Left ventricle myocardium inferior (tissue), 1 donor: ENCODE measurements around the gene FBXO34. TPM values are rescaled to one million over a fixed set of nuclear protein-coding genes. Genes with fewer than 3 reads are reported as not detected.
"Not testable (repeated sequence)": the region's sequence is repeated elsewhere in the genome, so short reads cannot be mapped to it uniquely, and the experiment has no call there.

Experiments used
- DNase-seq: peaks from one replicate; pipeline ENCODE4 v3.0.0-alpha.2; 2020
- H3K27ac ChIP-seq: fragments of 200-600 bp; replicated peaks from 2 replicates; pipeline ENCODE4 v1.8.0; 2021
- H3K27me3 ChIP-seq: fragments of 200-600 bp; 2 replicates; pipeline ENCODE4 v1.8.0; 2021; ENCODE audit warnings: low read depth
- H3K36me3 ChIP-seq: fragments of 200-600 bp; 2 replicates; pipeline ENCODE4 v1.8.0; 2021
- H3K4me1 ChIP-seq: fragments of 200-600 bp; 2 replicates; pipeline ENCODE4 v1.8.0; 2021
- H3K4me3 ChIP-seq: fragments of 200-600 bp; 2 replicates; pipeline ENCODE4 v1.8.0; 2021; ENCODE audit warnings: mild to moderate bottlenecking, moderate library complexity
- H3K9me3 ChIP-seq: fragments of 200-600 bp; replicated peaks from 2 replicates; pipeline ENCODE4 v1.8.0; 2021
- CTCF ChIP-seq: fragments of 200-600 bp; IDR thresholded peaks from 2 replicates; pipeline ENCODE4 v1.8.0; 2021; ENCODE audit warnings: antibody characterized with exemption, mild to moderate bottlenecking, borderline replicate concordance
- intact Hi-C: fragments of 100-400 bp; cut with micrococcal nuclease; formaldehyde crosslinking; loops from one replicate; pipeline ENCODE4 v1.11.0; 2022
- total RNA-seq: library from RNA; stranded (reverse); fragmentation: NEBNext Ultra II Directional; extraction: Animal tissue kit (Norgen Biotek cat#: 25700); gene quantifications from one replicate; pipeline ENCODE4 v1.2.1, GENCODE V29; 2021
- donor health status: DM: no; HTN: yes; CAD: no; lungs with severe emphysema.

Gene FBXO34
- total RNA-seq, 1 donor from 2014 or later, result 22.4 TPM

- H3K27ac ChIP-seq, result peak overlapping the region; percentile 29
- H3K36me3 ChIP-seq, result peaks cover 11% of the 10 kb centered on the region
- intact Hi-C loops, result no loop called here
- peaks cover 59% of the 10 kb centered on the region for H3K4me1 ChIP-seq
- no peak for TF ChIP-seq CTCF
- no peak overlapping the region for H3K4me3 ChIP-seq
- no peak for DNase-seq
- peaks cover 15% of the 10 kb centered on the region for H3K9me3 ChIP-seq
- no peaks in the 10 kb centered on the region for H3K27me3 ChIP-seq
Observed at GRCh38 chr14:55309154-55309553, 37.9 kb downstream of the FBXO34 start.

GRCh38 chr14:55309761-55310365 lies 38.6 kb downstream of the FBXO34 start:
- intact Hi-C loops, result no loop called here
- H3K9me3 ChIP-seq, result peaks cover 15% of the 10 kb centered on the region
- peaks cover 11% of the 10 kb centered on the region for H3K36me3 ChIP-seq
- no peaks in the 10 kb centered on the region for H3K27me3 ChIP-seq
- H3K27ac ChIP-seq, result peak overlapping the region; percentile 29
- DNase-seq, result no peak
- H3K4me3 ChIP-seq, result no peak overlapping the region
- no peak for TF ChIP-seq CTCF
- peaks cover 54% of the 10 kb centered on the region for H3K4me1 ChIP-seq

DNA sequence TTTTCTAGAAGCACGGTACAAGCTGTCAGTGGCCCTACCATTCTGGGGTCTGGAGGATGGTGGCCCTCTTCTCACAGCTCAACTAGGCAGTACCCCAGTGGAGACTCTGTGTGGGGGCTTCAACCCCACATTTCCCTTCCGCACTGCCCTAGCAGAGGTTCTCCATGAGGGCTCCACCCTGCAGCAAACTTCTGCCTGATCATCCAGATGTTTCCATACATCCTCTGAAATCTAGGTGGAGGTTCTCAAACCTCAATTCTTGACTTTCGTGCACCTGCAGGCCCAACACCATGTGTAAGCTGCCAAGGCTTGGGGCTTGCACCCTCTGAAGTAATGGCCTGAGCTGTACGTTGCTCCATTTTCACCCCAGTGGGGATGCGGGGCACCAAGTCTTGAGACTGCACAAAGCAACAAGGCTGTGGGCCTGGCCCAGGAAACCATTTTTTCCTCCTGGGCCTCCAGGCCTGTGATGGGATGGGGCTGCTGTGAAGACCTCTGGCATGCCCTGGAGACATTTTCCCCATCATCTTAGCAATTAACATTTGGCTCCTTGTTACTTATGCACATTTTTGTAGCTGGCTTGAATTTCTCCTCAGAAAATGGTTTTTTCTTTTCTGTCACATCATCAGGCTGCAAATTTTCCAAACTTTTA lies 41.3 kb downstream of the FBXO34 start:
- H3K4me3 ChIP-seq, DNase-seq, H3K27me3 ChIP-seq, H3K27ac ChIP-seq, intact Hi-C loops: not testable (repeated sequence)
- Histone ChIP-seq H3K9me3 (peaks cover 15% of the 10 kb centered on the region), H3K4me1 (peaks cover 54% of the 10 kb centered on the region), H3K36me3 (peaks cover 28% of the 10 kb centered on the region)

DNA sequence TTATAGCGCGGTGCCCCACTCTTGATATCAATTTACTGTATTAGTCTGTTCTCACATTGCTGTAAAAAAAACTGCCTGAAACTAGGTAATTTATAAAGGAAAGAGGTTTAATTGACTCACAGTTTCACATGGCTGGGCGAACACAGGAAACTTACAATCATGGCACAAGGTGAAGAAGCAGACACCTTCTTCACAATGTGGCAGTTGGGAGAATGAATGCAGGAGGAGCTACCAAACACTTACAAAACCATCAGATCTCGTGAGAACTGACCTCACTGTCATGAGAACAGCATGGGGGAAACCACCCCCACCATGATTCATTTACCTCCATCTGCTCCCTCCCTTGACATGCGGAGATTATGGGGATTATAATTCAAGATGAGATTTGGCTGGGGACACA lies 42.3 kb downstream of the FBXO34 start:
- no peak overlapping the region for H3K4me3 ChIP-seq
- peaks cover 28% of the 10 kb centered on the region for H3K36me3 ChIP-seq
- intact Hi-C loops, result no loop called here
- no peak for TF ChIP-seq CTCF
- peaks cover 15% of the 10 kb centered on the region for H3K9me3 ChIP-seq
- no peak for DNase-seq
- no peak overlapping the region for H3K27ac ChIP-seq
- no peaks in the 10 kb centered on the region for H3K27me3 ChIP-seq
- peaks cover 49% of the 10 kb centered on the region for H3K4me1 ChIP-seq

GRCh38 chr14:55314449-55314848 lies 43.2 kb downstream of the FBXO34 start:
- H3K4me1 ChIP-seq, result peaks cover 40% of the 10 kb centered on the region
- no peaks in the 10 kb centered on the region for H3K27me3 ChIP-seq
- peaks cover 15% of the 10 kb centered on the region for H3K9me3 ChIP-seq
- H3K36me3 ChIP-seq, result peaks cover 28% of the 10 kb centered on the region
- intact Hi-C loops, result no loop called here
- no peak for TF ChIP-seq CTCF
- no peak overlapping the region for H3K4me3 ChIP-seq
- no peak for DNase-seq
- no peak overlapping the region for H3K27ac ChIP-seq

- DNase-seq, result no peak
- Histone ChIP-seq H3K27ac (no peak overlapping the region), H3K9me3 (peaks cover 15% of the 10 kb centered on the region), H3K36me3 (peaks cover 28% of the 10 kb centered on the region), H3K27me3 (no peaks in the 10 kb centered on the region), H3K4me3 (no peak overlapping the region), H3K4me1 (peaks cover 19% of the 10 kb centered on the region)
- TF ChIP-seq CTCF, result no peak
- intact Hi-C loops, result no loop called here
Observed at GRCh38 chr14:55316564-55316963, 45.3 kb downstream of the FBXO34 start.
